Measurements from ENCODE around the gene CEBPZOS. TPM values are rescaled to one million over a fixed set of nuclear protein-coding genes. Genes with fewer than 3 reads are reported as not detected.

The CEBPZOS gene
- total and polyA plus RNA-seq, 2 of the 8 experiments (the other 6 are each of a cell fraction or from before 2014, with no cell fraction given), result 27.3 to 43.5 TPM

DNA sequence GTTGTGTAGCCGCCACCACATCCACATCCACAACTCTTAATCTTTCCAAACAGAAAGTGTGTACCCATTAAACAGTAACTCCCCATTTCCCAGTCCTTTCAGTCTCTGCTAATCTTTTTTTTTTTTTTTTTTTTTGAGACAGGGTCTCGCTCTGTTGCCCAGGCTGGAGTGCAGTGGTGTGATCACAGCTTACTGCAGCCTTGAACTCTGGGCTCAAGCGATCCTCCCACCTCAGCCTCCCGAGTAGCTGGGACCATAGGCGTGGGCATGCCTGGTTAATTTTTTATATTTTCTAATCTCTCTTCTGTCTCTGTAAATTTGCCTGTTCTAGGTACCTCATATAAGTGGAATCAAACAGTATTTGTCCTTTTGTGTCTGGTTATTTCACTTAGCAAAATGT lies 43.1 kb upstream of the CEBPZOS start:
- peaks cover 0 to 55% of the 10 kb centered on the region in 2 experiments; a peak in 2 of 4 replicates for H3K79me2 ChIP-seq (ENCODE audit: control insufficient read depth in 1 of 2, insufficient read depth in 2 of 2, low read length in 2 of 2)

More for the DNA sequence above, 43.1 kb upstream of the CEBPZOS start:
- Histone ChIP-seq H4K8ac (ENCODE audit: extremely low read depth, insufficient read depth, low read length) (no peak overlapping the region), H4K20me1 (replicated peaks in 1 of 2; ENCODE audit: control insufficient read depth in 1 of 2, insufficient read depth in 2 of 2, low read length in 2 of 2) (no peaks in the 10 kb centered on the region), H3K9me3 (ENCODE audit: insufficient read depth in 2 of 2, low read depth in 1 of 2, low read length in 1 of 2) (no peaks in the 10 kb centered on the region), H3K9ac (replicated peaks in 1 of 4; ENCODE audit: extremely low read depth in 1 of 4, low read depth in 3 of 4, low read length in 3 of 4) (no peak overlapping the region), H3K4me3 (ENCODE audit: extremely low read depth in 1 of 4, insufficient read depth in 2 of 4, low read depth in 3 of 4, low read length in 4 of 4) (no peak overlapping the region), H3K4me1 (replicated peaks in 1 of 4; ENCODE audit: control insufficient read depth in 3 of 4, insufficient read depth in 4 of 4, low read length in 3 of 4) (peaks cover 0 to 11% (median 8%) of the 10 kb centered on the region in 4 experiments; a peak in 6 of 7 replicates), H3K23ac (ENCODE audit: insufficient read length) (no peak overlapping the region), H3K36me3 (ENCODE audit: control insufficient read depth in 2 of 4, insufficient read depth in 4 of 4, low read length in 3 of 4) (peaks cover 0 to 4% (median under 1%) of the 10 kb centered on the region in 4 experiments; a peak in 2 of 8 replicates), H2AFZ (ENCODE audit: low read length) (no peak overlapping the region), H2BK12ac (ENCODE audit: low read depth, low read length) (no peak overlapping the region), H3K18ac (ENCODE audit: extremely low read depth, low read length) (no peak overlapping the region), H3K4ac (replicated peaks; ENCODE audit: insufficient read length, low read depth, low read length) (no peak overlapping the region), H2BK15ac (ENCODE audit: low read length) (no peak overlapping the region), H3K27me3 (replicated peaks in 1 of 4; ENCODE audit: control insufficient read depth in 3 of 4, extremely low read depth in 1 of 4, insufficient read depth in 3 of 4, low read length in 3 of 4) (no peaks in the 10 kb centered on the region), H4K5ac (ENCODE audit: insufficient read length, low read depth, low read length) (no peak overlapping the region), H4K91ac (replicated peaks; ENCODE audit: insufficient read length, low read length) (no peak overlapping the region), H3K79me1 (ENCODE audit: low read depth, low read length) (peaks cover 5% of the 10 kb centered on the region; the same call in 1 of the 2 replicates), H2BK120ac (replicated peaks; ENCODE audit: low read depth, low read length) (no peak overlapping the region), H3K23me2 (ENCODE audit: low read depth, low read length) (peaks cover 6% of the 10 kb centered on the region; the same call in 1 of the 2 replicates), H3K4me2 (ENCODE audit: insufficient read depth in 1 of 2, low read depth in 2 of 2, low read length in 2 of 2) (no peak overlapping the region), H2BK20ac (ENCODE audit: low read length) (no peak overlapping the region), H2BK5ac (ENCODE audit: low read depth, low read length) (no peak overlapping the region), H3K27ac (ENCODE audit: low read depth, low read length) (no peak overlapping the region), H2AK5ac (ENCODE audit: low read depth, low read length) (no peak overlapping the region), H3K56ac (replicated peaks; ENCODE audit: insufficient read length, low read depth, low read length) (no peak overlapping the region), H3K14ac (ENCODE audit: insufficient read length) (no peak overlapping the region)
- no peak for DNase-seq (ENCODE audit: low read depth in 1 of 2, low spot score in 2 of 2)
- no peak for FAIRE-seq
- TF ChIP-seq BCL11A (IDR thresholded peaks at IDR 0.05; ENCODE audit: low read depth in 2 of 2, low read length in 2 of 2), result no peak
- CTCF ChIA-PET (ENCODE audit: partially characterized antibody), result interaction anchor here (2.0 kb wide), 1 partner anchor 14 kb away, joined by 7 read pairs; no protein-coding TSS in a partner anchor
- WGBS, 2 experiments (ENCODE audit: extremely low coverage in 1 of 2, insufficient coverage in 1 of 2, insufficient read length in 1 of 2, insufficient replicate concordance in 2 of 2, low coverage in 1 of 2, low lambda C conversion rate in 2 of 2, missing lambda C conversion rate in 1 of 2), result 86% methylated on average over 4 of the region's 5 CpGs; no CpG with 5 or more reads in 1 of the 2 experiments
- POLR2A ChIA-PET (ENCODE audit: partially characterized antibody), result interaction anchor here (0.6 kb wide), 1 partner anchor 178 kb away, joined by 4 read pairs; no protein-coding TSS in a partner anchor

Measured in H1 (cell line).